Effector memory CD8-positive, alpha-beta T cell (primary cell): ENCODE data around the gene TUBA3C.
"Not testable (repeated sequence)": the region's sequence is repeated elsewhere in the genome, so short reads cannot be mapped to it uniquely, and the experiment has no call there.

ENCODE experiments used
- ATAC-seq: fragments of 150-1000 bp; cut with Tn5 transposase; replicated peaks from 2 replicates; pipeline ENCODE4 v1.10.0; 2021; ENCODE audit warnings: mild to moderate bottlenecking, moderate library complexity
- DNase-seq, 3 experiments: peaks; one replicate each; pipeline ENCODE4 v3.0.0; 2021
- H3K27ac Mint-ChIP-seq, 2 donors: one replicate each; pipeline ENCODE4 v1.8.0; 2022; ENCODE audit warnings: mild to moderate bottlenecking in 2 of 2, mixed read lengths in 2 of 2, moderate library complexity in 2 of 2
- H3K27me3 Mint-ChIP-seq, 2 donors: one replicate each; pipeline ENCODE4 v1.8.0; 2022; ENCODE audit warnings: mixed read lengths in 2 of 2
- H3K36me3 Mint-ChIP-seq: one replicate; pipeline ENCODE4 v1.8.0; 2022; ENCODE audit warnings: mild to moderate bottlenecking, moderate library complexity, mixed read lengths; ENCODE audit not compliant: insufficient read depth
- H3K4me1 Mint-ChIP-seq, 2 donors: one replicate each; pipeline ENCODE4 v1.8.0; 2022; ENCODE audit warnings: low read depth in 2 of 2, mixed read lengths in 2 of 2
- H3K4me3 Mint-ChIP-seq, 2 donors: one replicate each; pipeline ENCODE4 v1.8.0; 2022; ENCODE audit warnings: mild to moderate bottlenecking in 2 of 2, mixed read lengths in 2 of 2, moderate library complexity in 2 of 2
- H3K9me3 Mint-ChIP-seq, 2 donors: one replicate each; pipeline ENCODE4 v1.8.0; 2022; ENCODE audit warnings: mixed read lengths in 2 of 2

Gene TUBA3C

DNA sequence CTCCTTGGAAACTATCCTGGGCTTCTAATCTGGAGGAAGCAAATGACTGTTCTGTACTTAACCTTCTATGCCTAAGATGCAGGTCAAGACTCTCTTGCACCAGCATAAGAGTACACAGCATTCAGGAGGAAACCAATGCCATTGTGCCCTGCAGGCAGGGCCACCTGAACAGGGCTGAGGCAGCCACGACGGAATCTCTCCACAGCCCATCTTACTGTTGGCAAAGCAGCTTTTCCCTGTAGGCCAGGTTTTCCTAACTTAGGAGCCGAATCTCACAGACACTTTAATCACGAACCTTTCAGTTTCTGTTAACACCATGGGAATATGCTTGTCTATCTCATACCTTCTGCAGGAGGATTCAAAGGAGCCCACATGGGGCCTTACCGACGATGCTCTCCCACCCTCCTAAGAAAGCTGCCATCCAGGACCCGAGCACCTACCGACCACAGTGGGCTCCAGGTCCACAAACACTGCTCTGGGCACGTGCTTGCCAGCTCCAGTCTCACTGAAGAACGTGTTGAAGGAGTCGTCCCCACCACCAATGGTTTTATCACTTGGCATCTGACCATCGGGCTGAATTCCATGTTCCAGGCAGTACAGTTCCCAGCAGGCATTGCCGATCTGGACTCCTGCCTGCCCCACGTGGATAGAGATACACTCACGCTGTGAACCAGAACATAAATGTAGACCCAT is 2.6 kb downstream of the TUBA3C start:
- Mint-ChIP-seq H3K9me3 (peaks cover 2 to 6% of the 10 kb centered on the region in 2 donors), H3K27ac (no peak overlapping the region), H3K4me1 (peaks cover 0 to 2% of the 10 kb centered on the region in 2 donors), H3K4me3 (no peak overlapping the region), H3K27me3 (no peaks in the 10 kb centered on the region), H3K36me3 (peaks cover 3% of the 10 kb centered on the region)
- no peak for ATAC-seq
- no peak for DNase-seq

DNA sequence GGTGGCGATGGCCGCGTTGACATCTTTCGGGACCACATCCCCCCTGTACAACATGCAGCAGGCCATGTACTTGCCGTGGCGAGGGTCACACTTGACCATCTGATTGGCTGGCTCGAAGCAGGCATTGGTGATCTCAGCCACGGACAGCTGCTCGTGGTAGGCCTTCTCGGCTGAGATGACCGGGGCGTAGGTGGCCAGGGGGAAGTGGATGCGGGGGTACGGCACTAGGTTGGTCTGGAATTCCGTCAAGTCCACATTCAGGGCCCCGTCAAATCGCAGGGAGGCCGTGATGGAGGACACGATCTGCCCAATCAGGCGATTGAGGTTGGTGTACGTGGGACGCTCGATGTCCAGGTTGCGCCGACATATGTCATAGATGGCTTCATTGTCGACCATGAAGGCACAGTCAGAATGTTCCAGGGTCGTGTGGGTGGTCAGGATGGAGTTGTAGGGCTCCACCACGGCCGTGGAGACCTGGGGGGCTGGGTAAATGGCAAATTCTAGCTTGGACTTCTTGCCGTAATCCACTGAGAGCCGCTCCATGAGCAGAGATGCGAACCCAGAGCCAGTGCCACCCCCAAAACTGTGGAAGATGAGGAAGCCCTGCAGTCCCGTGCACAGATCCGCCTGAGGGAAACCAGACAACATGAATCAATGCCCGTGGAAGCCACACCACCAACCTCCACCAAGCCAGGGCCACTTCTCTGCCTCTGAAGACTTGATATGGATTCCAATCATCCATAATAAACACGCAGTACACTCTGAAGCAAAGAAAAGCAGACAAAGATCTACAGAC is 4.4 kb downstream of the TUBA3C start:
- H3K27me3 Mint-ChIP-seq, H3K27ac Mint-ChIP-seq, H3K4me3 Mint-ChIP-seq, DNase-seq, H3K9me3 Mint-ChIP-seq, H3K36me3 Mint-ChIP-seq, ATAC-seq, H3K4me1 Mint-ChIP-seq: not testable (repeated sequence)

DNA sequence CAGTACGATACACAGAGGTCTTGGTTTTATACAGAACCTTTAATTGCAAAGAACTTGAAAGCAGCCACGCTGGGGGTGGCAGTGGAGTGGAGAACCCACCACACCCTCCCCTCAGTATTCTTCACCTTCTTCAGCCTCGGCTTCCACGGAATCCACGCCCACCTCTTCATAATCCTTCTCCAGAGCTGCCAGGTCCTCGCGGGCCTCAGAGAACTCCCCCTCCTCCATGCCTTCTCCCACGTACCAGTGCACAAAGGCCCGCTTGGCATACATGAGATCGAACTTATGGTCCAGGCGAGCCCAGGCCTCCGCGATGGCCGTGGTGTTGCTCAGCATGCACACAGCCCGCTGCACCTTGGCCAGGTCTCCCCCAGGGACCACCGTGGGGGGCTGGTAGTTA is 7.9 kb downstream of the TUBA3C start:
- Mint-ChIP-seq H3K27me3 (no peaks in the 10 kb centered on the region), H3K9me3 (no peaks in the 10 kb centered on the region), H3K36me3 (no peaks in the 10 kb centered on the region), H3K4me1 (no peaks in the 10 kb centered on the region), H3K27ac (no peak overlapping the region), H3K4me3 (no peak overlapping the region)
- ATAC-seq (no peak), DNase-seq (no peak)

DNA sequence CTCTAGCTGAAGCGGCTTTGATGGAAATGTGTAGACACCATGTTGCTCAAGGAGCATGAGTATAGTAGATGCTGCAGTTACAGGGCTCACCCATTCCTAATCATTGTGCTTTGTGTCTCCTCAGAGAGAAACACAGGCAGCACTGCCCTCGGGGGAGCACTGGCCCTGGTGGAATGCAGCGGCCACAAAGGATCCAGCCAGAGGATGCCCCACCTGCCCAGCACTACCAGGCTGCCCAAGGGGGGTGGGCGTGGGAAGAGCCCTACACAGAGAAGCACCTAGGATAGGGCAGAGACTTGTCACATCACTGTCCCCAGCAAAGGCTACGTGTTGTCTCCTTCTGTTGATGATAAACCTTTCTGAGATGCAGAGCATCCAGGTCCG is 9.0 kb downstream of the TUBA3C start:
- no peaks in the 10 kb centered on the region for H3K27me3 Mint-ChIP-seq
- no peak for ATAC-seq
- H3K4me3 Mint-ChIP-seq: no peak overlapping the region
- no peaks in the 10 kb centered on the region for H3K36me3 Mint-ChIP-seq
- no peak overlapping the region for H3K27ac Mint-ChIP-seq
- no peaks in the 10 kb centered on the region for H3K4me1 Mint-ChIP-seq
- no peaks in the 10 kb centered on the region for H3K9me3 Mint-ChIP-seq
- DNase-seq: no peak

DNA sequence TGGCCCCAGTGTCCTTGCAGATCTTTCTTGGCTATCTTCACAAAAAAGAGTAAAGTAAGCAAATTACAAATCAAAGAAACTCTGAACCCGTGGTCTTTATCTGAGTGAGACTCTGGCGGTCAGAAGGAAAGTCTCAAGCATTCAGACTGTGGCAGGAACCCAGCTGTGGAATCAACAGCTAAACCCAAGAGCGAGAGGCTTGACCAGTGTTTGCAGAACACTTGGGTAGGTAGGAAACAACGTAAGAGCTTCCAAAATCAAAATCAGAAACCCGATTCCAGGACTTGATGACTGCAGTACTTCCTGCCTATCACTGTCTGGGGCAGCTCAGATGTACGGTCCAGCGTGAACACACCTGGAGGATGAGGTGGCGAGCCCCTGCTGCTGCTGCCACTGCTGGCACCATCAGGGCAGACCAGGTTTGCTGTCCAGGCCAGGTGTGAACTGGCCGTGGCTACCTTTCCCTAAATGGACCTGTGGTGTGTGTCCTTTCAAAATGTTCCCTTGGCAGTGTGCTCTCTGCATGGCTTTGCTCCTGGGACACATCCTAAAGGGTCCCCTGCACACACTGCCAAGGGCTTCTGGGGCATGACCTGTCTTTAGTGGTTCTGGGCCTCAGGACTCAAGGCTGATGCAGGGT is 9.5 kb downstream of the TUBA3C start:
- ATAC-seq (no peak), DNase-seq (no peak)
- no peaks in the 10 kb centered on the region for H3K36me3 Mint-ChIP-seq
- no peak overlapping the region for H3K27ac Mint-ChIP-seq
- no peaks in the 10 kb centered on the region for H3K9me3 Mint-ChIP-seq
- H3K4me1 Mint-ChIP-seq: no peaks in the 10 kb centered on the region
- no peak overlapping the region for H3K4me3 Mint-ChIP-seq
- no peaks in the 10 kb centered on the region for H3K27me3 Mint-ChIP-seq

DNA sequence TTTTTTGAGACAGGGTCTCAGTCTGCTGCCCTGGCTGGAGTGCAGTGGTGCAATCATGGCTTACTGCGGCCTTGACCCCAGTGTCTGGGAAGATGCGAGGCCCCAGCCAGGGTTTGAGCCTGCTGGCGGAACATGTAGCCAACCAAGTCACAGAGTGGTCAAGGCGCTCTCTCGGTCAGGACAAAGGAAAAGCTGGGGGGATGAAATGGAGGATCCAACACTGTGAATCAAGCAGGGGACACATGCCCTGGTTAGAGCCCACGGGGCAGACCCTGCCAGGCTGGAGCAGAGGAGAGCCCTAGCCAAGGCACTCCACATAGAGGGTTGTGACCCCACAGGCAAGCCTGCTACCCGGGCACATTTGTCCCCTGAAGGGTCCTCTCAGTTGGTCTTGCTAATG is 10.1 kb downstream of the TUBA3C start:
- H3K4me3 Mint-ChIP-seq: no peak overlapping the region
- no peak for ATAC-seq

DNA sequence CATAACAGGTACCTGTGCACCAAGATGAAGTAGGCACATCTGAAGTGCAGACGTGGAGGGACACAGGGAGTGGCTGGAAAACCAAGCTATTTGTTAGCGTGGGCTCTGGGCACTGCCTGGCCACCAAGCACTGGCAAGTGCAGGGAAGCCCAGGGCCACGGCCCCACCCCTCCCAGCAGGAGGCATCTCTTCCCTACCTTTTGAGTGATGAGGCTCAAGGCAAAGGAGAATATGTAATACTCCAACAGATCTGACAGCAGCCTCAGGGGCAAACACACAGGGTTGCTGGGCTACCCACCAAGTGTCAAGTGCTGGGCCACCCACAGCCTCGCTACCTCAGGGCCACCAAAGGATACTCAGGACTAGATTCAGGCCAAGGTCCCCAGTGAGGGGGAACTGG is 11.6 kb downstream of the TUBA3C start:
- Mint-ChIP-seq H3K27ac (no peak overlapping the region), H3K9me3 (no peaks in the 10 kb centered on the region), H3K4me3 (no peak overlapping the region), H3K4me1 (no peaks in the 10 kb centered on the region), H3K27me3 (no peaks in the 10 kb centered on the region), H3K36me3 (no peaks in the 10 kb centered on the region)
- no peak for DNase-seq
- no peak for ATAC-seq

More for the DNA sequence above, 10.1 kb downstream of the TUBA3C start:
- Mint-ChIP-seq H3K36me3 (no peaks in the 10 kb centered on the region), H3K9me3 (no peaks in the 10 kb centered on the region), H3K27ac (no peak overlapping the region), H3K27me3 (no peaks in the 10 kb centered on the region), H3K4me1 (no peaks in the 10 kb centered on the region)
- no peak for DNase-seq

DNA sequence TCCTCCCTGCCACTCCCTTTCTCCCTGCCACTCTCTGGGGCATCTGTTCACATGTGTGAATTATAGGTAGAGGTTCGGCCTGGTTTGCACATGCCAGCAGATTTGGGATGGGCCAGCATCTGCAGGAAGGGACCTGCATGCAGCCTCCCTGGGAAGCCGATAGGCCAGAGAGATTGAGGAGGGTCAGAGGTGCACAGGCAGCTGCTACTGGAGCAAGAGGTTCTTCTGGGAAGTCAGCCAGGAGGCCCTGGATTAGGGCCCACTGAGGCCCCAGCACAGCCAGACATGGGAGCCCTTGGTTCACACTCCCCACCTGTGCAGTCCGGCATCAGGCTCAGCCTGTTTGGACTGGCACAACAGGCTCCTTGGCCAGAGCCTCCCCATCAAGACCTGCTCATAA is 12.1 kb downstream of the TUBA3C start:
- Mint-ChIP-seq H3K4me3 (no peak overlapping the region), H3K27me3 (no peaks in the 10 kb centered on the region), H3K4me1 (no peaks in the 10 kb centered on the region), H3K36me3 (no peaks in the 10 kb centered on the region), H3K9me3 (no peaks in the 10 kb centered on the region), H3K27ac (no peak overlapping the region)
- DNase-seq (no peak), ATAC-seq (no peak)

DNA sequence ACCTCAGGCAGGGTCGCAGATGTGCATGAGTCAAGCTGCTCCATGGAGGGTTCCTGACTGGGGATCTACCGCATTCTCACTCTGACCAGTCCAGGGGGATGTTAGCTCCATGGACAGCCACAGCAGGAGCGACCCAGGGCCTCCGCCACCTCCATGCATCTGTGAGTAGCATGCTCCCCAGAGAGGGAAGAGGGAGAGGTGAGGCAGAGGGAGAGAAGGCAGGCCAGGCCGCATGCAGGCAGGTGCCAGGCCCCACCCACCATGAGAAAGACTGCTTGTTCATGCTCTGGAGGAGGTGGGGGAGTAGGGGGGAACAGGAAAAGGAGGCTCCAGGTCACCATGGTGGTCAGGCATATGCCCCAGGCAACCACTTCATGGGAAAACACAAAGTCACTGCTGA is 20.3 kb downstream of the TUBA3C start:
- Mint-ChIP-seq H3K36me3 (no peaks in the 10 kb centered on the region), H3K4me3 (no peak overlapping the region)

DNA sequence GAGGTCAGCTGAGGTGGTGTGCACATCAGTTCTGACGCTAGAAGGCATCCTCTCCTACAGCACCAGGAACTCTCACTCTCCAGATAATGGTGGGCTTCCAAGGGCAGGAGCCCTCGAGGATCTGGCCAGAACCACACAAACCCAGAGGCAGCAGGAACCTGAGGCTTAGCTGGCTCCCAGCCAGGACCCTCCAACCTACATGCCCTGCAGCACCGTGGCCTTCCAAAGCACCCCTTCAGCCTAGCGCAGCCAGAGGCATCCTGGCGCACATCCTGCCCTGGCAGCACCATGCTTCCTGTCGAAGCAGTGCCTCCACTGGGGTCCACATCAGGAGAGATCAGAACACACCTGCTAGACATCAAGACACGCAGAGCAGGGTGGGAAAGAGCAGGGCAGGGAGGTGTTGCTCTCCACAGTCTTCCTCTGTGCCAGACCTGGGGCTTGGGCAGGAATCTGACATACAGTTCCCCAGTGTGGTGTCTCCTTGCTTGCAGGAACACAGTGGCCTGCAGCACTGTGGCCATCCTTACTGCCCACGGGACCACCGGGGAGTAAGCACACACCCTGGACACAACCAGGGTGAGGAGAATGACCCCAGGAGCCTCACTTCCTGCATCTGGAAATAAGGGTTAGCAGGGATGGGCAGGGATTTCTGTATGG is 21.7 kb downstream of the TUBA3C start:
- no peak for DNase-seq
- Mint-ChIP-seq H3K4me1 (no peaks in the 10 kb centered on the region), H3K4me3 (no peak overlapping the region), H3K9me3 (peaks cover 0 to 8% of the 10 kb centered on the region in 2 donors), H3K27ac (no peak overlapping the region), H3K36me3 (no peaks in the 10 kb centered on the region), H3K27me3 (no peaks in the 10 kb centered on the region)
- ATAC-seq: no peak

More for the DNA sequence above, 20.3 kb downstream of the TUBA3C start:
- ATAC-seq: no peak
- Mint-ChIP-seq H3K27me3 (no peaks in the 10 kb centered on the region), H3K9me3 (peaks cover 0 to 8% of the 10 kb centered on the region in 2 donors), H3K4me1 (no peaks in the 10 kb centered on the region), H3K27ac (no peak overlapping the region)
- no peak for DNase-seq

DNA sequence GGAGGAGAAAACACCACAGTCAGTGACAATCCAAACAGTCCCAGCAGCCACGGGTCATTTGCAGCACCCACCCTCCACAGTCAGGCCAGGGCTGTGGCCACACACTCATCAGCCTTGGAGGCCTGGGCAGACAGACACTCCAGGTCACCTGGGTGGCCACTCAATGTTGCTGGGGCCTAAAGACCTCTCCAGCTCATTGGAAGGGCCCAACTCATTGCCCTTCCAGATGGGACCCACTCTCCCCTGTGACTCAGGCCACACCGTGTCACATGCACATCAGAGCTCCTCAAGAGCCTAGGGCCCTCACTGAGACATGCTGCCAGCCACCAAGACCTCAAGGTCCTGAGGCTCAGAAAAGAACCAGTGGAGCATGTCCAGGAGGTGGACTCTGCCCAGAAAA is 22.4 kb downstream of the TUBA3C start:
- Mint-ChIP-seq H3K27ac (no peak overlapping the region), H3K36me3 (no peaks in the 10 kb centered on the region), H3K4me1 (no peaks in the 10 kb centered on the region), H3K4me3 (no peak overlapping the region), H3K9me3 (peaks cover 0 to 8% of the 10 kb centered on the region in 2 donors), H3K27me3 (no peaks in the 10 kb centered on the region)
- DNase-seq: no peak
- no peak for ATAC-seq

DNA sequence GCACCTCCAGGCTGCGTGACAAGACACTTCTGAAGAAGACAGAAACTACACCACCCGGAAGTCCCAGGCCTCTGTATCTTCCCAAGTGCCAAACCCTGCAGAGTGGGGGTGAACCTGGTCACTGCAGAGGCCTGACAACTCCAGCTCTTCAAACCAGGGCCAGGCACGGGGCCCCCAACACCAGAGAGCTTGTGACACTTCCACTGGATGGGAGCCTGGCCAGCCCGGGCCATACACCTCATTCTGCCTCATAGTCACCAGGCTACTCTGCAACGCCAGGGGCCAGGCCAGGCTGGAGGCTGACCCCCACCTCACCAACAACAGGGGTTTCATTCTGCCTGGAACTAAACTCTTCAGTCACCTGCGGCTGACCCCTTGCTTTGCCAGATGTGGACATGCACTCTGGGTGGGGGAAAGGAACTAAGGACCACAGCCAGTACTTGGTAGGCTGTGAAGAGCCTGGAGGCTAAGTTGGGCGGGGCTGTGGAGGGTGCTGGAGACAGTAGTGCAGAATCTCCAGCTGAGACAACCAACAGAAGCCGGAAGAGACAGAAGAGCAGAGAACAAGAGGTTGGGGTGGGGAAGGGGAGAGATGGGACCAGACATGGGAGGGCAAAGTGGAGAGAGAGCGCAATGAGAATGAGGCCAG is 23.0 kb downstream of the TUBA3C start:
- no peaks in the 10 kb centered on the region for H3K4me1 Mint-ChIP-seq
- no peak overlapping the region for H3K4me3 Mint-ChIP-seq
- H3K27ac Mint-ChIP-seq: no peak overlapping the region
- H3K36me3 Mint-ChIP-seq: no peaks in the 10 kb centered on the region
- peaks cover 0 to 6% of the 10 kb centered on the region in 2 donors for H3K9me3 Mint-ChIP-seq
- H3K27me3 Mint-ChIP-seq: no peaks in the 10 kb centered on the region
- DNase-seq: no peak
- no peak for ATAC-seq

DNA sequence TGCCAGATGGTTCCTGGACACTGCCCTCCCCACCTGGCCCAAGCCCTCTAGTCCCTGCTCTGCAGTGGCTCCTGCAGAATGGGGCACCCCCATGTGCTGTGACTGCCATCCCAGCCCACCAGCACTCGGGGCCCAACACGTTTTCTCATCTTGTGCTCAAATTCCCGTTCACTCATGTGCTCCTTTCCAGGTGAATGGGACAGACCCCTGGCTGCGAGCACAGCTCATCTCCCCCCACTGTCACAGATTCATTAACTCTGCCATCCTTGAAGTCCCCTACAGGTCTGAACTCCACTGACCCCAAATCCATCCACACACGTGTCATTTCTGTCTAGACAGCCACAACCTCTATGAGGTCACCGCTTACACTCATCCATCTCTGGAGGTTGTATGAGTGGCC is 23.6 kb downstream of the TUBA3C start:
- ATAC-seq: no peak
- Mint-ChIP-seq H3K9me3 (peaks cover 0 to 2% of the 10 kb centered on the region in 2 donors), H3K36me3 (no peaks in the 10 kb centered on the region), H3K4me1 (no peaks in the 10 kb centered on the region), H3K27ac (no peak overlapping the region), H3K27me3 (no peaks in the 10 kb centered on the region), H3K4me3 (no peak overlapping the region)
- DNase-seq: no peak
